HEK293T (cell line): ENCODE data around the gene PIGZ.

ENCODE experiments used
- BHLHE40 ChIP-seq: fragments of 450-650 bp; IDR thresholded peaks from 2 replicates; pipeline ENCODE4 v1.6.1; 2016; ENCODE audit warnings: mild to moderate bottlenecking, moderate library complexity, borderline replicate concordance
- ELF4 ChIP-seq: fragments of 450-650 bp; IDR thresholded peaks from 2 replicates; pipeline ENCODE4 v1.6.1; 2017; ENCODE audit warnings: antibody characterized with exemption
- FOXA1 ChIP-seq: fragments of 450-650 bp; IDR thresholded peaks from 2 replicates; pipeline ENCODE4 v1.6.1; 2016; ENCODE audit warnings: mild to moderate bottlenecking
- FOXM1 ChIP-seq: fragments of 450-650 bp; IDR thresholded peaks from 2 replicates; pipeline ENCODE4 v1.6.1; 2017; ENCODE audit warnings: mild to moderate bottlenecking, borderline replicate concordance
- NFRKB ChIP-seq: fragments of 450-650 bp; IDR thresholded peaks from 2 replicates; pipeline ENCODE4 v1.6.1; 2016; ENCODE audit warnings: mild to moderate bottlenecking, moderate library complexity
- SUZ12 ChIP-seq: fragments of 450-650 bp; IDR thresholded peaks from 2 replicates; pipeline ENCODE4 v1.6.1; 2016; ENCODE audit warnings: mild to moderate bottlenecking
- ZNF384 ChIP-seq: fragments of 450-650 bp; IDR thresholded peaks from 2 replicates; pipeline ENCODE4 v1.6.1; 2016

DNA sequence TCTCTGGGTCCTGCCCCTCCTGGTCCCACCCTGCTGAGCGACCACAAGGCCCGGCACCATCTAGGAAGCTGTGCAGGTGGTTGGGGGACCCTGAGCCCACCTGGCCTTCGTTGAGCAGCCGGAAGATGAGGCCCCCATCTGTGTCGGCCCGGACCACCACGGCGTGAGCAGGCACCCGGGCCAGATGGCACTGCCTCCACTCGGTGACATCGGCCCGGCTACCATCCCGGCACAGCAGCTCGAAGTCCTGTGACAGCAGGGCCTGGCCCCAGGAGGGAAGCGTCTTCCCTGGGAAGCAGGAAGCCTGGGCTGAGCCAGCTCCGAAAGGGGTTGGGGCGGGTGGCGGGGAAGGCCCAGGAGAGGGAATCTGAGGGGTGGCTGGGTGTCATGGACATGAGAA, 48.4 kb upstream of the PIGZ start:
- TF ChIP-seq ZNF384 (no peak), BHLHE40 (no peak), FOXM1 (no peak), ELF4 (no peak), FOXA1 (no peak), SUZ12 (no peak), NFRKB (no peak)
